Heart left ventricle (tissue), 13 donors: ENCODE data around the gene PLK1.
"Not testable (repeated sequence)": the region's sequence is repeated elsewhere in the genome, so short reads cannot be mapped to it uniquely, and the experiment has no call there.

Source experiments
- CTCF ChIP-seq, 12 donors: fragments of 200-600 bp; sonication (generic) in 4 of 12; IDR thresholded peaks; one replicate each; pipeline versions ENCODE4 v1.5.0 to v1.8.0; 2018 to 2022; ENCODE audit warnings: antibody characterized with exemption in 12 of 12, mild to moderate bottlenecking in 5 of 12
- POLR2A ChIP-seq, 2 donors: fragments of 450-650 bp; IDR thresholded peaks; one replicate each; pipeline ENCODE4 v1.6.1; 2017; ENCODE audit warnings: antibody characterized with exemption in 2 of 2, mild to moderate bottlenecking in 2 of 2, moderate library complexity in 2 of 2
- donor health status: ischemic (EF 13 %, LVEDD 7.1; RV severe dilation, severe dysfunction).
- donor health status: DM: no; HTN: yes; CAD: no.
- donor health status: DM: no; HTN: no; CAD: no.
- donor health status: ischemic (EF 25% LVEDD 6.9; RV normal size, moderate dysfunction).
- donor health status: ischemic (EF 25% LVEDD 5.7; RV mildly dilated, moderate dysfunction).
- donor health status: ischemic (EF 35%, LVEDD 5.7; RV mildly dilated, moderate dysfunction).
- donor health status: nonischemic (EF 11% LVEDD 7.7; RV severe dilation, severe dysfunction).
- donor health status: DM: yes; HTN: yes; CAD: no.
- donor health status: PGD.
- donor health status: ischemic (EF 29% LVEDD 5.4; RV normal size, mild dysfunction).
- donor health status: nonischemic (EF 23%, LVEDD 6.1; RV moderate dilation, normal function).

DNA sequence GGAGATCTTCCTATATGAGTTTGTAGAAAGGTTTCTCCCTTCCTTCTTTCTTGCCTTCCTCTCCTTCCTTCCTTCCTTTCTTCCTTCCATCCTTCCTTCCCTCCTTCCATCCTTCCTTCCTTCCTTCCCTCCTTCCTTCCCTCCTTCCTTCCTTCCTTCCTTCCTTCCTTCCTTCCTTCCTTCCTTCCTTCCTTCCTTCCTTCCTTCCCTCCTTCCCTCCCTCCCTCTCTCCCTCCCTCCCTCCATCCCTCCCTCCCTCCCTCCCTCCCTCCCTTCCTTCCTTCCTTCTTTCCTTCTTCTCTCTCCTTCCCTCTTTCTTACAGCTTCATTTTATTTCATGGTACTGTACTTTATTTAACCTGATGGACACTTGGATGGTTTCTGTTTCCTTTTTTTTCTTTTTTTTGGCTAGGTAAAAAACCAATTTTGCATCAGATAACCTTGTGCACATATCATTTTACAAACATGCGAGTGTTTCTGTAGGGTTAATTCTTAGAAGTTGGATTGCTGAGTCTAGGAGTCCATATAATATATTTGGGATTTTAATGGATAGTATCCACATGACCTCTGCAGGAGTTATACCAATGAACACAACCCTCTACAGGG, 58.8 kb downstream of the PLK1 start:
- TF ChIP-seq CTCF, POLR2A (IDR thresholded peaks at IDR 0.05): not testable (repeated sequence)
